ENCODE measurements around the gene RRM2.

DNA sequence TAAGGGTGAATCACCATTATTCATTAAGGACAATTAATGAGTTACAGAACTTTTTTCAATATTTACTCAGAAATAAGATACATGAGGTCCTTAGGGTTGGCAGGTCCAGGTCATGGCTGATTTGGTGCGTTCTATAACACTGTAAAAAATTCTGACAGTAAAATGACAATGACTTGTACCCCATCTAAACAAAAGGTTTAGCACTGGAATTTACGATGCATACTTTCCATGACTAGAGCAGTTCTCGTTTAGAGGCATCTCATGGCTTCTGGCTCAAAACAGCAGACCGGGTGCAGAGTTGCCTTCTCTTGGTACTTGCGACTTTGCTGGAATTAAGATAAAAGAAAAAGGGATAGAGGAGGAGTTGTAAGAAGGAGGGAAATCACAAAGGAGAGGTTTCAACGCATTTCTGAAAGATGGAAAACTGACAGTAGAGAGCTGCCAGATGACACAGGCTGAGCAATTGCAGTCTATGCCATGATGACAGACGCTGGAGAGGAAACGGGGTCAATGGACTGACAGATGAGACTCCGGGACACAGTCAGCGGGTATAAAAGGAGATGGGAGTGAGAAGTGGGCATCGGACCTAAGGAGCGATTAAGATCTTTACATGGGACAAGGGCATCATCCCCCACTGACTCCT, 38.2 kb upstream of the RRM2 start:
- TF ChIP-seq, protein P1, sequence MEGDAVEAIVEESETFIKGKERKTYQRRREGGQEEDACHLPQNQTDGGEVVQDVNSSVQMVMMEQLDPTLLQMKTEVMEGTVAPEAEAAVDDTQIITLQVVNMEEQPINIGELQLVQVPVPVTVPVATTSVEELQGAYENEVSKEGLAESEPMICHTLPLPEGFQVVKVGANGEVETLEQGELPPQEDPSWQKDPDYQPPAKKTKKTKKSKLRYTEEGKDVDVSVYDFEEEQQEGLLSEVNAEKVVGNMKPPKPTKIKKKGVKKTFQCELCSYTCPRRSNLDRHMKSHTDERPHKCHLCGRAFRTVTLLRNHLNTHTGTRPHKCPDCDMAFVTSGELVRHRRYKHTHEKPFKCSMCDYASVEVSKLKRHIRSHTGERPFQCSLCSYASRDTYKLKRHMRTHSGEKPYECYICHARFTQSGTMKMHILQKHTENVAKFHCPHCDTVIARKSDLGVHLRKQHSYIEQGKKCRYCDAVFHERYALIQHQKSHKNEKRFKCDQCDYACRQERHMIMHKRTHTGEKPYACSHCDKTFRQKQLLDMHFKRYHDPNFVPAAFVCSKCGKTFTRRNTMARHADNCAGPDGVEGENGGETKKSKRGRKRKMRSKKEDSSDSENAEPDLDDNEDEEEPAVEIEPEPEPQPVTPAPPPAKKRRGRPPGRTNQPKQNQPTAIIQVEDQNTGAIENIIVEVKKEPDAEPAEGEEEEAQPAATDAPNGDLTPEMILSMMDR (IDR thresholded peaks at IDR 0.05; ENCODE audit: poor library complexity): no peak
- TF ChIP-seq EZH2 (IDR thresholded peaks at IDR 0.05; ENCODE audit: borderline replicate concordance) (no peak), EZH2phosphoT487 (IDR thresholded peaks at IDR 0.05; ENCODE audit: low read depth, severe bottlenecking, unreplicated experiment) (no peak)
